Measurements from ENCODE around the gene RORC.

Gene RORC

GRCh38 chr1:151832318-151832980, 847 bp upstream of the RORC start:
- TF ChIP-seq POLR2AphosphoS5 (IDR thresholded peaks at IDR 0.05; ENCODE audit: low read depth, low read length) = no peak
- TF ChIP-seq TAF1 (IDR thresholded peaks at IDR 0.05; ENCODE audit: borderline replicate concordance, insufficient read depth, low read length) = no peak
- no peak for TF ChIP-seq SIN3A (IDR thresholded peaks at IDR 0.05; ENCODE audit: borderline replicate concordance, insufficient read depth, low read length)
- TF ChIP-seq REST (IDR thresholded peaks at IDR 0.05; ENCODE audit: insufficient read depth in 1 of 2, low read depth in 2 of 2, low read length in 2 of 2) = no peak
- no peak for TF ChIP-seq FOXP2 (optimal IDR thresholded peaks at IDR 0.05; ENCODE audit: borderline replicate concordance, extremely low read depth, extremely low read length, insufficient read depth)

GRCh38 chr1:151831256-151831591, 378 bp downstream of the RORC start:
- TF ChIP-seq FOXP2 (optimal IDR thresholded peaks at IDR 0.05; ENCODE audit: borderline replicate concordance, extremely low read depth, extremely low read length, insufficient read depth) (no peak), REST (IDR thresholded peaks at IDR 0.05; ENCODE audit: insufficient read depth in 1 of 2, low read depth in 2 of 2, low read length in 2 of 2) (no peak), SIN3A (IDR thresholded peaks at IDR 0.05; ENCODE audit: borderline replicate concordance, insufficient read depth, low read length) (no peak), POLR2AphosphoS5 (IDR thresholded peaks at IDR 0.05; ENCODE audit: low read depth, low read length) (no peak), TAF1 (IDR thresholded peaks at IDR 0.05; ENCODE audit: borderline replicate concordance, insufficient read depth, low read length) (no peak)

- TF ChIP-seq TAF1 (IDR thresholded peaks at IDR 0.05; ENCODE audit: borderline replicate concordance, insufficient read depth, low read length) = no peak
- TF ChIP-seq FOXP2 (optimal IDR thresholded peaks at IDR 0.05; ENCODE audit: borderline replicate concordance, extremely low read depth, extremely low read length, insufficient read depth) = no peak
- TF ChIP-seq SIN3A (IDR thresholded peaks at IDR 0.05; ENCODE audit: borderline replicate concordance, insufficient read depth, low read length) = no peak
- TF ChIP-seq REST (IDR thresholded peaks at IDR 0.05; ENCODE audit: insufficient read depth in 1 of 2, low read depth in 2 of 2, low read length in 2 of 2) = no peak
- TF ChIP-seq POLR2AphosphoS5 (IDR thresholded peaks at IDR 0.05; ENCODE audit: low read depth, low read length) = no peak
Measured at GRCh38 chr1:151830055-151830454, 1.5 kb downstream of the RORC start.

- TF ChIP-seq TAF1 (IDR thresholded peaks at IDR 0.05; ENCODE audit: borderline replicate concordance, insufficient read depth, low read length) = no peak
- TF ChIP-seq FOXP2 (optimal IDR thresholded peaks at IDR 0.05; ENCODE audit: borderline replicate concordance, extremely low read depth, extremely low read length, insufficient read depth) = no peak
- TF ChIP-seq POLR2AphosphoS5 (IDR thresholded peaks at IDR 0.05; ENCODE audit: low read depth, low read length) = no peak
- TF ChIP-seq SIN3A (IDR thresholded peaks at IDR 0.05; ENCODE audit: borderline replicate concordance, insufficient read depth, low read length) = no peak
- TF ChIP-seq REST (IDR thresholded peaks at IDR 0.05; ENCODE audit: insufficient read depth in 1 of 2, low read depth in 2 of 2, low read length in 2 of 2) = no peak
Measured at GRCh38 chr1:151829352-151830046, 2.1 kb downstream of the RORC start.

All from PFSK-1 (cell line).